Testis (tissue), 3 donors: ENCODE measurements around the gene EXD2. TPM values are rescaled to one million over a fixed set of nuclear protein-coding genes. Genes with fewer than 3 reads are reported as not detected.

Experiments
- DNase-seq: peaks from one replicate; pipeline ENCODE4 v3.0.0-alpha.2; 2019
- H3K27ac ChIP-seq, 2 donors: fragments of 200-600 bp; sonication (generic); one replicate each; pipeline ENCODE4 v1.5.1; 2019
- H3K27me3 ChIP-seq: fragments of 200-600 bp; sonication (generic); one replicate; pipeline ENCODE4 v1.5.1; 2019
- H3K36me3 ChIP-seq: fragments of 200-600 bp; sonication (generic); one replicate; pipeline ENCODE4 v1.5.1; 2017; ENCODE audit warnings: low read depth; ENCODE audit errors: missing control alignments
- H3K4me1 ChIP-seq: fragments of 200-600 bp; sonication (generic); one replicate; pipeline ENCODE4 v1.5.1; 2019
- H3K4me3 ChIP-seq, 2 donors: fragments of 200-600 bp; sonication (generic); one replicate each; pipeline ENCODE4 v1.5.1; 2017 to 2019
- H3K9me3 ChIP-seq: fragments of 200-600 bp; sonication (generic); one replicate; pipeline ENCODE4 v1.5.1; 2017
- CTCF ChIP-seq, 3 experiments: fragments of 450-650 bp in 2 of 3; fragments of 200-600 bp in 1 of 3; sonication (generic) in 1 of 3; IDR thresholded peaks; one replicate each; pipeline ENCODE4 v1.5.1; 2016 to 2019; ENCODE audit warnings: antibody characterized with exemption in 3 of 3, mild to moderate bottlenecking in 2 of 3, moderate library complexity in 1 of 3
- POLR2A ChIP-seq: fragments of 450-650 bp; IDR thresholded peaks from one replicate; pipeline ENCODE4 v1.6.1; 2017; ENCODE audit warnings: antibody characterized with exemption, mild to moderate bottlenecking, moderate library complexity
- WGBS, 2 donors: methylation state at CpG; one replicate each; pipeline ENCODE4 v1.1.5; 2018; 5-methylcytosine and 5-hydroxymethylcytosine counted together
- intact Hi-C: fragments of 100-400 bp; cut with DNase I; formaldehyde crosslinking; loops from one replicate; pipeline ENCODE4 v1.15.1; 2023; ENCODE audit warnings: low total_unique reads
- polyA plus RNA-seq: library from polyadenylated mRNA; stranded (reverse); fragments of 350-450 nt; fragmentation: Illumina TruSeq; extraction: RNeasy Lipid Tissue Mini Kit (QIAGEN cat#74804); gene quantifications from one replicate; pipeline ENCODE4 v1.2.3, GENCODE V29; 2014; ENCODE audit warnings: low read depth, low replicate concordance; ENCODE audit not compliant: insufficient read depth
- total RNA-seq, 2 donors: library from RNA; depleted of rRNA; stranded (reverse); fragments of >200 nt; gene quantifications; one replicate each; pipeline ENCODE4 v1.2.3, GENCODE V29; 2016

The EXD2 gene
- total and polyA plus RNA-seq, 3 donors from 2014 or later = 22.4 to 70.3 (median 27.2) TPM

GRCh38 chr14:69226178-69226577 is 34.9 kb downstream of the EXD2 start:
- H3K9me3 ChIP-seq = no peaks in the 10 kb centered on the region
- H3K4me1 ChIP-seq = no peaks in the 10 kb centered on the region
- no peak overlapping the region for H3K27ac ChIP-seq
- DNase-seq = peak; percentile 23
- 50 to 54% methylated on average over 9 of the region's 9 CpGs for WGBS, 2 donors
- H3K27me3 ChIP-seq = no peaks in the 10 kb centered on the region
- TF ChIP-seq CTCF (IDR thresholded peaks at IDR 0.05) = no peak
- TF ChIP-seq POLR2A = no peak
- intact Hi-C loops = no loop called here
- no peaks in the 10 kb centered on the region for H3K36me3 ChIP-seq
- H3K4me3 ChIP-seq = no peak overlapping the region

GRCh38 chr14:69226736-69227135 is 35.4 kb downstream of the EXD2 start:
- Histone ChIP-seq H3K36me3 (no peaks in the 10 kb centered on the region), H3K4me3 (no peak overlapping the region), H3K27ac (no peak overlapping the region), H3K4me1 (no peaks in the 10 kb centered on the region), H3K9me3 (no peaks in the 10 kb centered on the region), H3K27me3 (no peaks in the 10 kb centered on the region)
- intact Hi-C loops = no loop called here
- no peak for DNase-seq
- TF ChIP-seq POLR2A (no peak), CTCF (IDR thresholded peaks at IDR 0.05) (no peak)
- 77 to 92% methylated on average over 2 of the region's 2 CpGs for WGBS, 2 donors

GRCh38 chr14:69231486-69231885 is 40.2 kb downstream of the EXD2 start:
- TF ChIP-seq POLR2A = no peak
- TF ChIP-seq CTCF (IDR thresholded peaks at IDR 0.05) = no peak
- 54 to 56% methylated on average over 2 of the region's 2 CpGs for WGBS, 2 donors
- no peak overlapping the region for H3K27ac ChIP-seq
- DNase-seq = no peak
- intact Hi-C loops = no loop called here
- H3K4me1 ChIP-seq = no peaks in the 10 kb centered on the region
- H3K4me3 ChIP-seq = no peak overlapping the region
- H3K9me3 ChIP-seq = no peaks in the 10 kb centered on the region
- H3K36me3 ChIP-seq = no peaks in the 10 kb centered on the region
- no peaks in the 10 kb centered on the region for H3K27me3 ChIP-seq

- Histone ChIP-seq H3K27ac (no peak overlapping the region), H3K27me3 (no peaks in the 10 kb centered on the region), H3K36me3 (no peaks in the 10 kb centered on the region), H3K4me1 (no peaks in the 10 kb centered on the region), H3K9me3 (no peaks in the 10 kb centered on the region), H3K4me3 (no peak overlapping the region)
- WGBS, 2 donors = 77 to 95% methylated on average over 3 of the region's 3 CpGs
- TF ChIP-seq POLR2A = no peak
- TF ChIP-seq CTCF (IDR thresholded peaks at IDR 0.05) = no peak
- intact Hi-C loops = no loop called here
- no peak for DNase-seq
Measured at GRCh38 chr14:69232388-69232787, 41.1 kb downstream of the EXD2 start.

GRCh38 chr14:69234106-69234505 is 42.8 kb downstream of the EXD2 start:
- H3K4me1 ChIP-seq = no peaks in the 10 kb centered on the region
- intact Hi-C loops = no loop called here
- no peak overlapping the region for H3K4me3 ChIP-seq
- no peak for TF ChIP-seq POLR2A
- no peak for TF ChIP-seq CTCF (IDR thresholded peaks at IDR 0.05)
- H3K9me3 ChIP-seq = no peaks in the 10 kb centered on the region
- no peaks in the 10 kb centered on the region for H3K27me3 ChIP-seq
- no peak overlapping the region for H3K27ac ChIP-seq
- no peaks in the 10 kb centered on the region for H3K36me3 ChIP-seq
- DNase-seq = no peak
